HG02970 (cell line): ENCODE measurements around the gene ZNF236.
A peak's percentile ranks its signal among the peaks of the same experiment; 100 is the strongest.
"Not testable (repeated sequence)": the region's sequence is repeated elsewhere in the genome, so short reads cannot be mapped to it uniquely, and the experiment has no call there.

Experiments
- ATAC-seq: cut with Tn5 transposase; IDR thresholded peaks from one replicate; pipeline ENCODE4 v1.9.1; 2021; ENCODE audit warnings: mild to moderate bottlenecking, moderate library complexity, moderate number of reproducible peaks; ENCODE audit not compliant: unreplicated experiment, low FRiP score

ZNF236 gene

GRCh38 chr18:76967299-76967698 lies 144.9 kb downstream of the ZNF236 start:
- not testable (repeated sequence) for ATAC-seq

- no peak for ATAC-seq
These were observed 145.5 kb downstream of the ZNF236 start for GRCh38 chr18:76967721-76968472.

- ATAC-seq = no peak
These were observed 148.6 kb downstream of the ZNF236 start for GRCh38 chr18:76970770-76971559.

- no peak for ATAC-seq
These were observed 149.9 kb downstream of the ZNF236 start for GRCh38 chr18:76972241-76972640.

- ATAC-seq = no peak
These were observed 150.6 kb downstream of the ZNF236 start for GRCh38 chr18:76972846-76973519.

GRCh38 chr18:76973520-76974266 lies 151.3 kb downstream of the ZNF236 start:
- ATAC-seq = no peak

- no peak for ATAC-seq
These were observed 152.0 kb downstream of the ZNF236 start for GRCh38 chr18:76974386-76974785.

- no peak for ATAC-seq
These were observed 153.3 kb downstream of the ZNF236 start for GRCh38 chr18:76975577-76976110.

- ATAC-seq = no peak
These were observed 154.8 kb downstream of the ZNF236 start for GRCh38 chr18:76977108-76977621.

- ATAC-seq = no peak
These were observed 155.4 kb downstream of the ZNF236 start for GRCh38 chr18:76977684-76978232.

- no peak for ATAC-seq
These were observed 156.3 kb downstream of the ZNF236 start for GRCh38 chr18:76978616-76979015.

- no peak for ATAC-seq
These were observed 156.9 kb downstream of the ZNF236 start for GRCh38 chr18:76979111-76979751.

GRCh38 chr18:76979906-76980305 lies 157.5 kb downstream of the ZNF236 start:
- no peak for ATAC-seq

GRCh38 chr18:76980663-76981395 lies 158.5 kb downstream of the ZNF236 start:
- ATAC-seq = no peak

GRCh38 chr18:76981396-76981968 lies 159.1 kb downstream of the ZNF236 start:
- no peak for ATAC-seq

GRCh38 chr18:76982038-76982437 lies 159.7 kb downstream of the ZNF236 start:
- ATAC-seq = no peak

- ATAC-seq = peak; percentile 85
These were observed 160.7 kb downstream of the ZNF236 start for GRCh38 chr18:76982841-76983583.
